Fibroblast of skin of right quadriceps (primary cell): Measurements from ENCODE around the gene ITPR1.

Experiments
- DNase-seq: peaks from one replicate; pipeline ENCODE4 v3.0.0-alpha.2; 2013

Gene ITPR1

DNA sequence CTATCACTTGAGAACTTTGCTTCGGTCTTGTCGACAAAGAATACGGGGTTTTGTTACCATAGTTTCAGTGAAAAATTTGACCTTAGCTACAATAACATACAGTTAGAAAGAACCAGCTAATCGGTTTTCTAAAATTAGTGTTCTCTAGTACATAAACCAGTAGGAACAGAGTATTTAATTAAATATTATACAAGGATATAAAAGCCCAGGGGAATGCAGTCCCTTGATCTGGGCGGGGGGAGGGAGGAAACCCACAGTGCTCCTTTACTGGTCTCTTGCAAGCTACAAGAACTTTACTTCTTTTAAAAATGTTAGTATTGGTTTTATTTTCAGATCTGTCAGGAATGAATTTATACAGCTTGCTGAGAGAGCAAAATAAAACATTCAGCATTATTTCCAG is 41.8 kb downstream of the ITPR1 start:
- no peak for DNase-seq

GRCh38 chr3:4536260-4536659 is 43.1 kb downstream of the ITPR1 start:
- no peak for DNase-seq

DNA sequence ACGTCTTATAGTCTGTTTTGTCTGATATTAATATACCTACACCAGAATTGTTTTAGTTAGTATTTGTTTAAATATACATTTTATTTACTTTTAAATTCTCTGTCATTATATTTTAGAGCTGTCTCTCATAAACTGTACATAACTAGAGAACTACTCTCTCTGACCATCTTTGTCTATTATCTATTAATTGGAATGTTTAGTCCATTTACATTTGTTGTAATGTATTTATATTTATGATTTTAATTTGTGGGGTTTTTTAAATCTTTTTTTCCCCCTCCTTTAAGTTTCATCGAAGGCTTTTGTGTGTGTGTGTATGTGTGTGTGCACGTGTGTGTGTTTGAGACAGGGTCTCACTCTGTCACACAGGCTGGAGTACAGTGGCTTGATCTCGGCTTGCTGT is 47.1 kb downstream of the ITPR1 start:
- no peak for DNase-seq

GRCh38 chr3:4543110-4543509 is 50.0 kb downstream of the ITPR1 start:
- DNase-seq, result no peak

- no peak for DNase-seq
These were observed 53.4 kb downstream of the ITPR1 start for GRCh38 chr3:4546346-4547178.

- DNase-seq, result no peak
These were observed 54.7 kb downstream of the ITPR1 start for GRCh38 chr3:4547799-4548198.

GRCh38 chr3:4548356-4548755 is 55.2 kb downstream of the ITPR1 start:
- DNase-seq, result no peak

DNA sequence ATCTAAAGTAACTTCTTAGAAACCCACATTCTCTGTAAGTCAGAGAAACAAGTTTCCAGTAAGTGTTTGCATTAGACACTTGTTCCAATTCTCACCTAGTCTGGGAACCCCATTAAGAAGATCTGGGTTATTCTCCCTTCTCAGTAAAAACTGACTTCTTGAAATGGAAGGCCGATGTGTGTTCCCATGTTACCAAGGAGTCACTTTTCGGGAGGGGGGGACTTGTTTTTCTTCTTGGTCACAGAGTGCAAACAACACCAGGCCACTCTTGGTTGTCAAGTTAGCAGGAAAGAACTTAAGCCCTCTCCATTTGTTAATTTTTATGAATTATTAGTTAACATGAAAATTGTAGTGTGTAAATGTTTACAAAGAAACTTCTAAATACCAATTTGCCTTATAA is 55.6 kb downstream of the ITPR1 start:
- DNase-seq, result no peak

DNA sequence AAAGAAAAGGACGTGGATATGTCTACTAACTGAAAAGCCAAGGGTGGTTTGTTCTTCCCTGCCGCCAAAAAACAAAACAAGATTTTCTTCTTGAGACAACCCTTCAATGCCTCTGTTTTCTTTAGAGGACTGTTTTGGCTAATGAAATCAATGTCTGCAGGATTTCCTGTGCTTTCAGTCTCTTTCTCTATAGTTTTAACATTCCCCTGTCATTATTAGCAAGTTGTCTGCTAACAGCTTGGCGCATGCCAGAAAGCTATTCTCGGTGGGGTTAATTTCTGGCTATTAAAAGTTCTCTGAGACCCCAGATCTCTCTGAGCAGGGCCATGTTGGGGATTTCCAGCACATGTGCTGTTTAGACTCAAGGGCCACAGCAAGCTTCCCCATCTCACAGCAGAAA is 56.7 kb downstream of the ITPR1 start:
- no peak for DNase-seq

DNA sequence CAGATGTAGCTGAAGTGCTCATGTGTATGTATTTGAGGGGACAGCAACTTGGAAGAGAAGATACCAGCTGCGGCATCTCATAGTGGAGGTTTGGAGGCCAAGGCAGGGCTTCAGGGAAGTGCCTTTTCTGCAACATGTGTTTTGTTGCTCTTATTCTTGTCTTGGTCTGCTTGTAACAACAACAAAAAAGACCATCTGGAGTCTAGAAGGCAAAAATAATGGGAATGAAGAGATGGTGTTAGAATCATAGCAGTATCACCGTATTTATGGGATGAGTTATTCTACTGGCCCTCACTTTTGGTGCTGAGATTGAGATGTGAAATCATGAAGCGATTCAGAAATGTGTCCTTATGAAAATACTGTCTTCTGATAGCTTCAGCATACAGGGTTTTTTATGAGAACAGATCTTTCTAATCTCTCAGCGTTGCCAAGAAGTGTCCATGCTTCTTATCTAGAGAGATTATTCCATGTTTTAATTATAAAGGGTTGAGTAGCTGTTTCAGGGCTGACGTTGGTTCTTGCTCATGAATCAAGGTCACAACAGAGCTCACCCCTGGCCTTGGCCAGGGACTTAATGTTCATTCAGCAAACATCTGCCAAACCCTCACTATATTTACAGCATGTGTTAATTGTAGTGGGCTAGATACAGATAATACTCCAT is 58.0 kb downstream of the ITPR1 start:
- DNase-seq, result no peak

DNA sequence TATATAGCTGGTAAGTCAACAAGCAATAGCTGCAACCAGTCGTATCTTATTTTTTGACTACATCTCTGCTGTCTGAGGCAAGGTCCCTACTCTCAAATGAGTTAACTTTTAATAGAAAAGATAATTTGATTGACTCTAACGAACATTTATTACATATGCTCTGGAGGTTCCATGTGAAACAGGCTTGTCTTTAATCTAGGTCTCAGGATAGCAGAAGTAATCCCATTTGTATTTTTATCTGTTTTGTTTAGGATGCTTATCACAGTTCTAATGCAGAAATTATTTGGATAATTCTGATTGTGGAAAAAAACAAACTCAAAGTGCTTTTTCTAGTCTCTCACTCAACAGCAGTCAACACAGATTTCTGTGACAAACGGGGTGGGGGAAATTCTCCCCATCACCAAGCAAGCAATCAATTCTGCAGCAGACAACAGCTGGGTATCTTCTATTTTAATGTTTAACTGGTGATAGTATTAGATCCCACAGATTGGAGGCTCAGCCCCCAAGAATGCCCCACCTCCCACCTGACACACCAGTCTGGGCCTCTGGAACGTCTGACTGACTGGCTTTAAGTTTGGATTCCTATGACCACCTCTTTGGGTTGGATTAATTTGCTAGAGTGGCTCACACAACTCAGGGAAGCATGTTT is 58.8 kb downstream of the ITPR1 start:
- DNase-seq, result no peak

DNA sequence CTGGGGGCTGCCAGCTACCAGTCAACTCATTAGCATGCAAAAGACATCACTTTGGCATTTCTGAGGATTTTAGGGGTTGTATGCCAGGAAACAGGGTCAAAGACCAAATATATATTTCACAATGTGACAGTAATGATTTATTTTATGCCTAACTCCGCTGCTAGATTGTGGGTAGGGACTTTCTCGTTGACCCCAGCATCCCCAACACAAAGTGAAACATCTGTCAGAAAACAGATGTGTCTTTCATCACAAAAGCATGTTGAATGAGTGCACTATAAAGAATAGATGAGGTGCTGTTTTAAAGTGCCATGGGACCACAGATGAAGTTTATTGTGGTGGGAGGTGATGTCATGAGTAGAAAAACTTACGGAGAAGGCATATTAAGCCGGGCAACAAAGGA is 59.7 kb downstream of the ITPR1 start:
- no peak for DNase-seq

GRCh38 chr3:4561661-4562060 is 68.5 kb downstream of the ITPR1 start:
- DNase-seq, result no peak

GRCh38 chr3:4562595-4562994 is 69.4 kb downstream of the ITPR1 start:
- no peak for DNase-seq

- no peak for DNase-seq
These were observed 71.1 kb downstream of the ITPR1 start for GRCh38 chr3:4564270-4564669.

GRCh38 chr3:4564928-4565586 is 71.9 kb downstream of the ITPR1 start:
- DNase-seq, result no peak

DNA sequence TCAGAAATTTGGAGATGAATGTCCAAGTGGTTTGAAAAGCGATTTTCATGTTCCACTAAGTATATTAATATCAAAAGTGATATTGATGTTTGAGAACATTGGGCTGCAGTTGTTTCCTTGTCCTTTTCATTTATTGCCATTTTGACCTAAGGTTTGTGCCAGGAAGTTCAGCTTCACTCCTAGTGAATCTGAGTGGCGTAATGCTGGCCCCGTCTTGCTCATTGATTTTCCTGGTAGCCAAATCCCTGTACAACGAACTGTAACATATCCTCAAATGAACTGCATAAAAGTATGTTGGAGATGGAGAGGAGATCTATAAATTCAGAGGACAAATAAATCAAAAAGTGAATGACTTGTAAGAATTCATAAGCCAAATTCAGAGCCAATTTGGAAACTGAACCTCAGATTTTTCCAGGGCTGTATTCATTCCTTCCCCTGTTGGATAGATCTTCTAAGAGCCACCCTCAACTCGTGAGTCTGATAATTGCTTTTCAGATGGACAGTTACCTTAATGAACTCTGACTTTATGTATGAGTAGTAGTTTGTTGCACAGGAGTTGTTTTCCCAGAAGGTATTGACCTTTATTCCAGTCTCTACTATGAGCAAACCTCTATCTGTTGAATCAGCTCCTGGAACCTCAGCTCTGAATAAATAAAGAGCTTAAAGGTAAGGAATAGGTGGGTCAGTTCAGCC is 72.8 kb downstream of the ITPR1 start:
- DNase-seq, result no peak

- no peak for DNase-seq
These were observed 75.7 kb downstream of the ITPR1 start for GRCh38 chr3:4568841-4569240.

- no peak for DNase-seq
These were observed 77.9 kb downstream of the ITPR1 start for GRCh38 chr3:4570840-4571621.

DNA sequence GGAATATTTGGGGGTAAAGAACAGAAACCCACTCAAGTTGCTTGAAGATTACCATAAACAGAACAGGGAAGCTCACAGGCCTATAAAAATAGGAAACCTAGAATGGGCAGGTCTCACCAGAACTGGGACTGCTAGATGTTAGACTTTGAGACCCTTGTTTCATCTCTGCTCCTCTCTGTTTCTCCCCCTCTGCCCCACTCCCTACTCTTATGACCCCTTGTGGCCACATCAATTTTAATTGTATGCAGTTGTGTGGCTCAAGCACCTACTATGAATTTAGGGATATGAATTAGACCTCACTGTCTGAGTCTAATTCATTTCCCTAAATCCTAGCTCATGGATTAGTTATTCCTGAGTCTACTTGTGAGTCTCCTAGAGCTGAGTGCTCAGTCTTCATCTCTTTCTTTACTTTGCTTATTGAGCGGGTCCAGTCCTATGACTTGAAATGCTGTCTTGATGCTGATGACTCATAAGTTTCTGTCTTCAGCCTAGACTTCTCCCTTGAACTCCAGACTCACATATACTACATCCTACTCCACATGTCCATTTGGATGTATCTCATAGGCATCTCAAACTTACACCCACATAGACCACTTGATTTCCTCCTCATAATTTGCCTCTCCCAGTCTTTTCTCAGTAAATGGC is 78.7 kb downstream of the ITPR1 start:
- DNase-seq, result no peak

- no peak for DNase-seq
These were observed 80.0 kb downstream of the ITPR1 start for GRCh38 chr3:4573153-4573552.
